GM08714 (cell line): ENCODE data around the gene SLC38A10.

Experiments used
- H3K4me3 ChIP-seq: fragments of 200-500 bp; sonication (Bioruptor generic); 2 replicates; pipeline ENCODE4 v1.5.1; 2014; ENCODE audit warnings: mild to moderate bottlenecking, low read length, inconsistent platforms
- ZNF274 ChIP-seq: IDR thresholded peaks from 2 replicates; pipeline ENCODE4 v1.6.1; 2012; ENCODE audit warnings: mild to moderate bottlenecking, low read depth, low read length

SLC38A10 gene

GRCh38 chr17:81238815-81239713, 56.0 kb downstream of the SLC38A10 start, which contains the start of the genes NDUFAF8 and TEPSIN:
TSS of gene NDUFAF8 (plus strand) at chr17:81239318. CDS start at chr17:81239364, 46 bp downstream.
TSS of gene TEPSIN (minus strand) at chr17:81239055. CDS start at chr17:81239033, 22 bp downstream.
- no peak for TF ChIP-seq ZNF274
- H3K4me3 ChIP-seq = peak within 1 kb of the TSS; percentile 90

DNA sequence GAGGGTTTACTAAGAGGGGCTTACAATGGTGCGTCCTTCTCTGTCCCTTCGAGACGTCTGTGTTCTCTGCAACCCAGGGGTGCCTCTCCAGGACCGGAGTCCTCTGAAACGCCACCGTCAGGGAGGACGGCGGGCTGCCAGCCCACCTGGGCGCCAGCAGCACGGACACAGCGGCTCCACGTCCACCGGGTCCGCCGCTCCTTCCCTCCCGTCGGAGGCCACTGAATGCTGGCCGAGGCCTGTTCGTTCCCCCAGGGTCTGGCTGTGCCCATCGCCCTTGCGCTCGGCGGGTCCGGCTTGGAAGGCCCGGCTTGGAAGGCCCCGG, 56.7 kb downstream of the SLC38A10 start:
- no peak for TF ChIP-seq ZNF274
- peak overlapping the region; percentile 89 for H3K4me3 ChIP-seq

- peak overlapping the region; percentile 89 for H3K4me3 ChIP-seq
- no peak for TF ChIP-seq ZNF274
These were observed 57.3 kb downstream of the SLC38A10 start for GRCh38 chr17:81237591-81238489.

GRCh38 chr17:81236784-81237183, 58.3 kb downstream of the SLC38A10 start:
- H3K4me3 ChIP-seq = no peak overlapping the region
- TF ChIP-seq ZNF274 = no peak

DNA sequence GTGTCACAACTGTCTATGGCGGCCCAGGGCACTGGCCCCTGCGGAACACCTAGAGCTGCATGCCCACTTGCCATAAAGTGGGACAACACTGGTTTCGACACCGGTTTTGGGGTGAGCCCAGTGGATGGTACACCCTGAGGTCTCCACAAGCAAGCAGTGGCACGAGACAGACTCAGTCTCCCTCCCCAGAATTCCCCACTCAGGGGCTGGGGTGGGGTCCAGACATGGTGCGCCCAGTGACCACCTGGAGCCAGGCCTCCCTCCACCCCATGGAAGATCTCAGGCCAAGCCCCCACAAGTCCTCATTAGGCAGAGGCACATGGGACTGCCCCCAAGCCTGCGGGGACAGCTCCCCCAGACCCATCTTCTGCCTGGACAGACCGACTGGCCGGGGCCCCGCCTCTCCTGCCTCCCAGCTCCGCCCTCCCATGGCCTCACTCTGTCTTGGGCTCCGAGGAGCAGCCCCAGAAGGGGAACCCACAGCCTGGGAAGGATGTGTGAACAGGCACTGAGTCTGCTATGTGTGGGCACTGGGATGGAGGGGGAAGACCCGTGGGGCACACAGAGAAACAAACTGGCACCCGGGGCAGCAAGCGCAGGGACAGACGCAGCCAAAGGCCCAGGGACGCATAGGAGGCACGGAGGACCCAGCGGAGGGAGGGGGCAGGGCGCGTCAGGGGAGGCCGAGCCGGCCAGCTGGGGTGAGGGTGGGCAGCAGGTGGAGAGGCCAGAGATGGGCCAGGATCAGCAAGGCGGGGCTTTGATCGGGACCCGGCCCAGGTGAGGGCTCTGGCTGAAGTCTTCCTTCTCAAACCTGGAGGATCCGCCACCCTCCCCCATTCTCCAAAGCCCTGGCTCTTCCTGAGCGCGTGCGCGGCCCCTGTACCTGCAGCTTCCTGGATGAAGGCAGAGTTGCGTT, 59.0 kb downstream of the SLC38A10 start:
- no peak overlapping the region for H3K4me3 ChIP-seq
- TF ChIP-seq ZNF274 = no peak

- H3K4me3 ChIP-seq = no peak overlapping the region
- no peak for TF ChIP-seq ZNF274
These were observed 59.9 kb downstream of the SLC38A10 start for GRCh38 chr17:81234940-81235821.

DNA sequence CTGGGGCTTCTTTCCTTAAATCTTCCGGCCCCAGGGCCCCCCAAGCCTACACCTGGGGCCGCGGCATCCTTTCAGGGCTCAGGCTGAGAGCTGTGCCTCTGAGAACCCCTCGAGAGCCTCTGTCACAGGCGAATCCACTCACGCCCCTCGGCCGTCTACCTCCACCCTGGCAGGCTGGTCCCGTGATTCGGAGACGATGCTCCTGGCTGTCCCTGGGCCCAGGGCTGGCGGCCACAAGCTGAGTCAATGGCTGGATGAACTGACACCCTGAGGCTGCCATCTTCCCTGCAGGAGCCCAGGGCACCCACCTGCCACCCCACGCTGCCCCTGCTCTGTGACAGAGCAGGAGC, 60.6 kb downstream of the SLC38A10 start:
- H3K4me3 ChIP-seq = no peak overlapping the region
- TF ChIP-seq ZNF274 = no peak

DNA sequence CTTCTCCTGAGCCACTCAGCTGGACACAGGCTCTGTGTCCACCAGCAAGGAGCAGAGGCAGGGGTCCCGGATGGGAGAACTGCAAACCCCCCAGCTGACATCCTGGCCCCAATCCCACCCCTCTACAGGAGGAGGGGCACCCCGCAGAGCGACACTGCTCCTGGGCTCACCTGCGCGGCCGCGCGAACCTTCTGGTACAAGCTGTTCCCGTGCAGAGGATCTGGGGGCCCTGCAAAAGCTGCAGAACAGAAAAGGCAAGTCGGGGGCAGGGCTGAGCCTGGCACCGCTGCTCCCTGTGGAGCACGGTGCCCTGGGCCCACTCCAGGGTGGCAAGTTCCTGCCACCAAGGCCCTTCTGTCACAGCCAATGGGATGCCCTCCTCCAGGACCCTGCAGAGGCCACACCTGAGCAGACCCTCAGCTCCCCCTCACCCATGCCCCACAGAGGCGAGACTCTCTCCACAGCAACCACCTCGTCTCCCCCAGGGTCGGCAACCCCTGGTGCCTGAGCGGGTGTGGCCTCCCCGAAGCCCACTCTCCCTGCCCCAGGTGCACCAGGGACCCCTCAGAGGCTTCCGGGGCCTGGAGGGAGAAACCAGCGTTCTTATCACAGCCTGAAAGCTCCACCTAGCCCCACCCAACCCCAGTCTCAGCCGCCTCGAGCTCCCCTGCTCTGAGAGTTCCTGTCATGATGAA, 61.1 kb downstream of the SLC38A10 start:
- H3K4me3 ChIP-seq = no peak overlapping the region
- TF ChIP-seq ZNF274 = no peak

GRCh38 chr17:81233316-81233715, 61.8 kb downstream of the SLC38A10 start:
- no peak for TF ChIP-seq ZNF274
- H3K4me3 ChIP-seq = no peak overlapping the region

GRCh38 chr17:81232616-81233241, 62.4 kb downstream of the SLC38A10 start:
- no peak overlapping the region for H3K4me3 ChIP-seq
- no peak for TF ChIP-seq ZNF274

- TF ChIP-seq ZNF274 = no peak
- no peak overlapping the region for H3K4me3 ChIP-seq
These were observed 63.1 kb downstream of the SLC38A10 start for GRCh38 chr17:81231766-81232581.
